ENCODE results near the gene TNIP1. TPM values are rescaled to one million over a fixed set of nuclear protein-coding genes. Genes with fewer than 3 reads are reported as not detected.
A peak's percentile ranks its signal among the peaks of the same experiment; 100 is the strongest.

TNIP1 gene
- total and polyA plus RNA-seq, 10 donors = 67.7 to 260 (median 199) TPM

DNA sequence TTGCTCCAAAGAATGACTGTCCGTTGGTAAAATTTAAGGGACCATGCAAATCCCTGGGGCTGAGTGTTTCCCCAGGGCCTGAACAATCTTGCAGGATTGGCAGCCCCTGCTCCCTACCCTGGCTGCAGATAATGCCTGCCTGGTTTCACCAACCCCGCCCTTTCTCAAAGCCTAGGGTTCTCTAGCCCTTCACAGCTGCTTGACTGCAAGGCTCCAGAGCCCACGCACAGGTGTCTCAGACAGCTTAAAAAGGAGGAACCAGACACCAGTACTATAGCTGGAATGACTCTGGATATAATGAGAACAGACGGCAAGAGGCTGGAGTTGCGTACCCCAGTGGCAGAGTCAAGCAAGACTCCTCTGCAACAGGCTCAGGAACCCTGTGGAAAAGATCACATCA is 25.2 kb upstream of the TNIP1 start:
- peaks cover 0 to 100% (median 79%) of the 10 kb centered on the region in 6 donors for H3K36me3 ChIP-seq
- H3K27me3 ChIP-seq (replicated peaks in 1 of 7) = no peaks in the 10 kb centered on the region
- no peak overlapping the region for H3K4me3 ChIP-seq
- intact Hi-C loops (cut with DNase I; ENCODE audit: low total_unique reads) = no loop called here
- WGBS, 5 donors = 85 to 91% (median 87%) methylated on average over 5 of the region's 5 CpGs
- peak overlapping the region in 3 of 8 donors; percentile 47 to 65 (median 51) for H3K27ac ChIP-seq
- TF ChIP-seq, protein P1, sequence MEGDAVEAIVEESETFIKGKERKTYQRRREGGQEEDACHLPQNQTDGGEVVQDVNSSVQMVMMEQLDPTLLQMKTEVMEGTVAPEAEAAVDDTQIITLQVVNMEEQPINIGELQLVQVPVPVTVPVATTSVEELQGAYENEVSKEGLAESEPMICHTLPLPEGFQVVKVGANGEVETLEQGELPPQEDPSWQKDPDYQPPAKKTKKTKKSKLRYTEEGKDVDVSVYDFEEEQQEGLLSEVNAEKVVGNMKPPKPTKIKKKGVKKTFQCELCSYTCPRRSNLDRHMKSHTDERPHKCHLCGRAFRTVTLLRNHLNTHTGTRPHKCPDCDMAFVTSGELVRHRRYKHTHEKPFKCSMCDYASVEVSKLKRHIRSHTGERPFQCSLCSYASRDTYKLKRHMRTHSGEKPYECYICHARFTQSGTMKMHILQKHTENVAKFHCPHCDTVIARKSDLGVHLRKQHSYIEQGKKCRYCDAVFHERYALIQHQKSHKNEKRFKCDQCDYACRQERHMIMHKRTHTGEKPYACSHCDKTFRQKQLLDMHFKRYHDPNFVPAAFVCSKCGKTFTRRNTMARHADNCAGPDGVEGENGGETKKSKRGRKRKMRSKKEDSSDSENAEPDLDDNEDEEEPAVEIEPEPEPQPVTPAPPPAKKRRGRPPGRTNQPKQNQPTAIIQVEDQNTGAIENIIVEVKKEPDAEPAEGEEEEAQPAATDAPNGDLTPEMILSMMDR (IDR thresholded peaks at IDR 0.05 in 8 of 11, conservative IDR thresholded peaks at IDR 0.05 in 3 of 11) = no peak
- TF ChIP-seq POLR2AphosphoS5 (IDR thresholded peaks at IDR 0.05) = no peak
- TF ChIP-seq POLR2A (IDR thresholded peaks at IDR 0.05) = no peak
- H3K9me3 ChIP-seq = no peaks in the 10 kb centered on the region
- DNase-seq = peak; percentile 41
- peaks cover 4 to 67% (median 35%) of the 10 kb centered on the region in 6 donors for H3K4me1 ChIP-seq

DNA sequence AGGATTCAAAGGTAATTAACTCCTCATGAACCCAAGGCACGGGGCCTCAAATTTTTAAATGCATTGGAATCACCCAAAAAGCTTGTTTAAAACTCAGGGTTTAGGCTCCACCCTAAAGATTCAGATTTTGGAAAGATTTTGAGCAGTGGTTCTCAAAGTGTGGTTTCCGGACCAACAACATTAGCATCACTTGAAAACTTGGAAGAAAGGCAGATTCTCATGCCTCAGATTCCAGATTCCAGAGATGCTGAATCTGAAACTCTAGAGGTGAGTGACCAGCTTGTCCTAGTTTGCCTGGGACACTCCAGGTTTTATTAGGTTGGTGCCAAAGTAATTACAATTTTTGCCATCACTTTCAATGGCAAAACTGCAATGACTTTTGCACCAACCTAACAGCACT is 24.7 kb upstream of the TNIP1 start:
- DNase-seq = no peak
- H3K27me3 ChIP-seq (replicated peaks in 1 of 7) = no peaks in the 10 kb centered on the region
- peaks cover 4 to 67% (median 37%) of the 10 kb centered on the region in 6 donors for H3K4me1 ChIP-seq
- H3K27ac ChIP-seq = peak overlapping the region in 2 of 8 donors; percentile 47 to 65
- H3K36me3 ChIP-seq = peaks cover 0 to 100% (median 77%) of the 10 kb centered on the region in 6 donors
- 82 to 97% (median 93%) methylated on average over 2 of the region's 2 CpGs for WGBS, 5 donors
- no peak overlapping the region for H3K4me3 ChIP-seq
- H3K9me3 ChIP-seq = no peaks in the 10 kb centered on the region
- intact Hi-C loops (cut with DNase I; ENCODE audit: low total_unique reads) = no loop called here
- TF ChIP-seq POLR2A (IDR thresholded peaks at IDR 0.05) (no peak), POLR2AphosphoS5 (IDR thresholded peaks at IDR 0.05) (no peak)
- TF ChIP-seq, protein P1 (IDR thresholded peaks at IDR 0.05 in 8 of 11, conservative IDR thresholded peaks at IDR 0.05 in 3 of 11) = no peak

GRCh38 chr5:151104795-151105194 is 24.0 kb upstream of the TNIP1 start:
- WGBS, 5 donors = 51 to 79% (median 68%) methylated on average over 5 of the region's 5 CpGs

DNA sequence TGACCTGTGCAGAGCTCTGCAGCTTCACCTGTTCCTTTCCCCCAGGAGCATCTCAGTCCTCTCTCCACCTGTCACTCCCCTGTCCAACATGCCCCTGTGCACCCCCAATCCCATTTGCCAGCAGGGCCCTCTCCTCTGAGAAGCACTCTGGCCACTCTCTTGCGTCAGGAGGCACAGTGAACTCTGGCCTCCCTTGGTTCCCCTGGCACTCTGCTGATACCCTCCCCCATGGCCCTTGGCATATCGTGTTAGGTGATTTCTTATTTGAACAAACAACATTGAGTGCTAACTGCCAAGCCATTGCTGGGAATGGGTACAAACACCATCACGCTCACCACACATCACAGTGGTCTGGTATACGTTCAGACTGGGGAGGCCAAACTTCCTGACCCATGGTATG is 20.9 kb upstream of the TNIP1 start:
- Histone ChIP-seq H3K4me1 (peaks cover 31 to 80% (median 54%) of the 10 kb centered on the region in 6 donors), H3K4me3 (no peak overlapping the region), H3K27me3 (replicated peaks in 1 of 7) (no peaks in the 10 kb centered on the region), H3K9me3 (no peaks in the 10 kb centered on the region), H3K36me3 (peaks cover 0 to 68% (median 44%) of the 10 kb centered on the region in 6 donors), H3K27ac (peak overlapping the region in 3 of 8 donors; percentile 79 to 92 (median 90))
- TF ChIP-seq POLR2AphosphoS5 (IDR thresholded peaks at IDR 0.05) = peak in 1 of 3 donors; percentile 14
- TF ChIP-seq POLR2A (IDR thresholded peaks at IDR 0.05) = no peak
- intact Hi-C loops (cut with DNase I; ENCODE audit: low total_unique reads) = no loop called here
- 91 to 98% (median 95%) methylated on average over 4 of the region's 4 CpGs for WGBS, 5 donors
- DNase-seq = peak; percentile 10

More at GRCh38 chr5:151104795-151105194, 24.0 kb upstream of the TNIP1 start:
- H3K36me3 ChIP-seq = peaks cover 0 to 98% (median 73%) of the 10 kb centered on the region in 6 donors
- DNase-seq = peak; percentile 14
- peak overlapping the region in 2 of 8 donors; percentile 31 to 39 for H3K27ac ChIP-seq
- no peaks in the 10 kb centered on the region for H3K27me3 ChIP-seq (replicated peaks in 1 of 7)
- TF ChIP-seq POLR2A (IDR thresholded peaks at IDR 0.05) (no peak), POLR2AphosphoS5 (IDR thresholded peaks at IDR 0.05) (peak in 1 of 3 donors; percentile 9)
- TF ChIP-seq, protein P1 (IDR thresholded peaks at IDR 0.05 in 8 of 11, conservative IDR thresholded peaks at IDR 0.05 in 3 of 11) = no peak
- H3K4me1 ChIP-seq = peaks cover 12 to 67% (median 38%) of the 10 kb centered on the region in 6 donors
- intact Hi-C loops (cut with DNase I; ENCODE audit: low total_unique reads) = no loop called here
- H3K9me3 ChIP-seq = no peaks in the 10 kb centered on the region
- H3K4me3 ChIP-seq = no peak overlapping the region

Measured in spleen (tissue), 11 donors.